GF-D8 (cell line): ENCODE measurements around the gene B2M.
"Not testable (repeated sequence)": the region's sequence is repeated elsewhere in the genome, so short reads cannot be mapped to it uniquely, and the experiment has no call there.

Experiments used
- DNase-seq: peaks from one replicate; lab custom pipeline; 2025; lab: John Stamatoyannopoulos, UW

Gene B2M

DNA sequence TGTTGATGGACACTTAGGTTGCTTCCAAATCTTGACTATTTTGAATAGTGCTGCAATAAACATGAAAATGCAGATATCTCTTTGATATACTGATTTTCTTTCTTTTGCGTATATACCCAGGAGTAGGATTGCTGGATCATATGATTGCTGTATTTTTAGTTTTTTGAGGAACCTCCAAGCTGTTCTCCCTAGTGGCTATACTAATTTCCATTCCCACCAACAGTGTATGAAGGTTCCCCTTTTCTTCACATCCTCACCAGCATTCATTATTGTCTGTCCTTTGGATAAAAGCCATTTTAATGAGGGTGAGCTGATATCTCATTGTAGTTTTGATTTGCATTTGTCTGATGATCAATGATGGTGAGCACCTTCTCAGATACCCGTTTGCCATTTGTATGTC lies 12.7 kb upstream of the B2M start:
- DNase-seq: no peak

DNA sequence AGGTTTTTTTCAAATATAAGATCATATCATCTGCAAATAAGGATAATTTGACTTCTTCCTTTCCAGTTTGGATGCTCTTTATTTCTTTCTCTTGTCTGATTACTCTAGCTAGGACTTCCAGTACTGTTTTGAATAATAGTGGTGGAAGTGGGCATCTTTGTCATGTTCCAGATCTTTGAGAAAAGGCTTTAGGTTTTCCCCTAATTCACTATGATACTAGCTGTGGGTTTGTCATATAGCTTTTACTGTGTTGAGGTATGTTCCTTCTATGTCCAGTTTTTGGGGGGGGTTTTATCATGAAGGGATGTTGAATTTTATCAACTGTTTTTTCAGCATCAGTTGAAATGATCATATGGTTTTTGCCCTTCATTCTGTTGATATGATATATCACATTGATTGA lies 10.6 kb upstream of the B2M start:
- DNase-seq: not testable (repeated sequence)

DNA sequence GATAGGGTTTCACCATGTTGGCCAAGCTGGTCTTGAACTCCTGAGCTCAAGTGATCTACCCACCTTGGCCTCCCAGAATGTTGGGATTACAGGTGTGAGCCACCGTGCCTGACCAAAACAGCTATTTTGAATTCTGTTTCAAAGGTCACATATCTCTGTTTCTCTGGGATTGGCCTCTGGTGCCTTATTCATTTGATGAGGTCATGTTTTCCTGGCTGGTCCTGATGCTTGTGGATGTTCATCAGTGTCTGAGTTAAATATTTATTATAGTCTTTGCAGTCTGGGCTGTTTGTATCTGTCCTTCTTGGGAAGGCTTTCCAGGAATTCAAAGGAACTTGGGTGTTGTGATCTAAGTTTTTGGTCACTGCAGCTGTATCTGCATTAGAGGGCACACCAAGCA lies 5.3 kb upstream of the B2M start:
- no peak for DNase-seq

DNA sequence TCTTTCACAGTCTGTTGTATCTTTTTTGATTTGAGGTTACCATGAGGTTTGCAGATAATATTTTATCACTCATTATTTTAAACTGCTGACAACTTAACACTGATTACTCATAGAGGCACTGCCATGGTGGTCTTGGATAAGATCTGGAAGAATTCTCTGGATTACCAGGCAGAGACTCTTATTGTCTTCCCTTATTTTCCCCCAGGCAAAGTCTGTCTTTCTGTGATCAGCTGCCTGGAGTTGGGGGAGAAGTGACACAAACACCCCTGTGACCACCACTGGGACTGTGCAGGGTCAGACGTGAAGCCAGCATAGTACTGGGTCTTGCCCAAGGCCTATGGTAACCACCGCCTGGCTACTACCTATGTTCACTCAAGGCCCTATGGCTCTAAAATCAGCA lies 4.9 kb upstream of the B2M start:
- DNase-seq: no peak

DNA sequence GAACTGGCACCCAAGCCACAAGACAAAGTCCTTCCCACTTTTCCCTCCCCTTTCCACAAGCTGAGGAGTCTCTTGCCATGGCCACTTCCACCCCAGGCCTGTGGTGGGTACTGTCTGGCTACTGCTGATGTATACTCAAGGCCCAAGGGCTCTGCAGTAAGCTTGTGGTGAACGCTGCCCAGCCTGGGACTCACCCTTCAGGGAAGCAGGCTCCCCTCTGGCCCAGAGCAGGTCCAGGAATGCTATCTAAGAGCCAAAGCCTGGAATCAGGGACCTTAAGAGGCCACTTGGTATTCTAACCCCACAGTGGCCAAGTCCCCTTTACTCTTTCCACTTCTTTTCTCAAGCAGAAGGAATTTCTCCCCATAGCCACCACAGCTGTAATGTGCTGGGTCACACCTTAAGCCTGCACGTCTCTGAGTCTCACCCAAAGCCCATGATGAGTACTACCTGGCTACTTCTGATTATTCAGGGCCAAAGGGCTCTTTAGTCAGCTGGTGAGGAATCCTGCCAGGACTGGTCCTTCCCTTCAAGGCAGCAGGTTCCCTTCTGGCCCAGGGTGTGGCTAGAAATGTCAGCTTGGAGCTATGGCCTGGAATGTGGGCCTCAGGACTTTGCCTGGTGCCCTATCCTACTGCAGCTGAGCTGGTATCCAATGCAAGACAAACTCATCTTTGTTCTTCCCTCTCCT lies 4.2 kb upstream of the B2M start:
- DNase-seq: no peak

GRCh38 chr15:44710236-44711095 lies 851 bp upstream of the B2M start:
- peak; percentile 26 for DNase-seq

- no peak for DNase-seq
Observed at GRCh38 chr15:44711743-44712345, 527 bp downstream of the B2M start.

DNA sequence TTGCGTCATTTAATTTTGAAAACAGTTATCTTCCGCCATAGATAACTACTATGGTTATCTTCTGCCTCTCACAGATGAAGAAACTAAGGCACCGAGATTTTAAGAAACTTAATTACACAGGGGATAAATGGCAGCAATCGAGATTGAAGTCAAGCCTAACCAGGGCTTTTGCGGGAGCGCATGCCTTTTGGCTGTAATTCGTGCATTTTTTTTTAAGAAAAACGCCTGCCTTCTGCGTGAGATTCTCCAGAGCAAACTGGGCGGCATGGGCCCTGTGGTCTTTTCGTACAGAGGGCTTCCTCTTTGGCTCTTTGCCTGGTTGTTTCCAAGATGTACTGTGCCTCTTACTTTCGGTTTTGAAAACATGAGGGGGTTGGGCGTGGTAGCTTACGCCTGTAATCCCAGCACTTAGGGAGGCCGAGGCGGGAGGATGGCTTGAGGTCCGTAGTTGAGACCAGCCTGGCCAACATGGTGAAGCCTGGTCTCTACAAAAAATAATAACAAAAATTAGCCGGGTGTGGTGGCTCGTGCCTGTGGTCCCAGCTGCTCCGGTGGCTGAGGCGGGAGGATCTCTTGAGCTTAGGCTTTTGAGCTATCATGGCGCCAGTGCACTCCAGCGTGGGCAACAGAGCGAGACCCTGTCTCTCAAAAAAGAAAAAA lies 1.2 kb downstream of the B2M start:
- peak; percentile 21 for DNase-seq

- DNase-seq: no peak
Observed at GRCh38 chr15:44713006-44713966, 2.0 kb downstream of the B2M start.

DNA sequence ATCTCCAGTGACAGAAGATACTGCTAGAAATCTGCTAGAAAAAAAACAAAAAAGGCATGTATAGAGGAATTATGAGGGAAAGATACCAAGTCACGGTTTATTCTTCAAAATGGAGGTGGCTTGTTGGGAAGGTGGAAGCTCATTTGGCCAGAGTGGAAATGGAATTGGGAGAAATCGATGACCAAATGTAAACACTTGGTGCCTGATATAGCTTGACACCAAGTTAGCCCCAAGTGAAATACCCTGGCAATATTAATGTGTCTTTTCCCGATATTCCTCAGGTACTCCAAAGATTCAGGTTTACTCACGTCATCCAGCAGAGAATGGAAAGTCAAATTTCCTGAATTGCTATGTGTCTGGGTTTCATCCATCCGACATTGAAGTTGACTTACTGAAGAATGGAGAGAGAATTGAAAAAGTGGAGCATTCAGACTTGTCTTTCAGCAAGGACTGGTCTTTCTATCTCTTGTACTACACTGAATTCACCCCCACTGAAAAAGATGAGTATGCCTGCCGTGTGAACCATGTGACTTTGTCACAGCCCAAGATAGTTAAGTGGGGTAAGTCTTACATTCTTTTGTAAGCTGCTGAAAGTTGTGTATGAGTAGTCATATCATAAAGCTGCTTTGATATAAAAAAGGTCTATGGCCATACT lies 4.0 kb downstream of the B2M start:
- DNase-seq: no peak

DNA sequence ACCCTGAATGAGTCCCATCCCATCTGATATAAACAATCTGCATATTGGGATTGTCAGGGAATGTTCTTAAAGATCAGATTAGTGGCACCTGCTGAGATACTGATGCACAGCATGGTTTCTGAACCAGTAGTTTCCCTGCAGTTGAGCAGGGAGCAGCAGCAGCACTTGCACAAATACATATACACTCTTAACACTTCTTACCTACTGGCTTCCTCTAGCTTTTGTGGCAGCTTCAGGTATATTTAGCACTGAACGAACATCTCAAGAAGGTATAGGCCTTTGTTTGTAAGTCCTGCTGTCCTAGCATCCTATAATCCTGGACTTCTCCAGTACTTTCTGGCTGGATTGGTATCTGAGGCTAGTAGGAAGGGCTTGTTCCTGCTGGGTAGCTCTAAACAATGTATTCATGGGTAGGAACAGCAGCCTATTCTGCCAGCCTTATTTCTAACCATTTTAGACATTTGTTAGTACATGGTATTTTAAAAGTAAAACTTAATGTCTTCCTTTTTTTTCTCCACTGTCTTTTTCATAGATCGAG lies 4.5 kb downstream of the B2M start:
- no peak for DNase-seq

DNA sequence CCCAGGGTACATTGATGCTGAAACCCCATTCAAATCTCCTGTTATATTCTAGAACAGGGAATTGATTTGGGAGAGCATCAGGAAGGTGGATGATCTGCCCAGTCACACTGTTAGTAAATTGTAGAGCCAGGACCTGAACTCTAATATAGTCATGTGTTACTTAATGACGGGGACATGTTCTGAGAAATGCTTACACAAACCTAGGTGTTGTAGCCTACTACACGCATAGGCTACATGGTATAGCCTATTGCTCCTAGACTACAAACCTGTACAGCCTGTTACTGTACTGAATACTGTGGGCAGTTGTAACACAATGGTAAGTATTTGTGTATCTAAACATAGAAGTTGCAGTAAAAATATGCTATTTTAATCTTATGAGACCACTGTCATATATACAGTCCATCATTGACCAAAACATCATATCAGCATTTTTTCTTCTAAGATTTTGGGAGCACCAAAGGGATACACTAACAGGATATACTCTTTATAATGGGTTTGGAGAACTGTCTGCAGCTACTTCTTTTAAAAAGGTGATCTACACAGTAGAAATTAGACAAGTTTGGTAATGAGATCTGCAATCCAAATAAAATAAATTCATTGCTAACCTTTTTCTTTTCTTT lies 5.8 kb downstream of the B2M start:
- DNase-seq: no peak

DNA sequence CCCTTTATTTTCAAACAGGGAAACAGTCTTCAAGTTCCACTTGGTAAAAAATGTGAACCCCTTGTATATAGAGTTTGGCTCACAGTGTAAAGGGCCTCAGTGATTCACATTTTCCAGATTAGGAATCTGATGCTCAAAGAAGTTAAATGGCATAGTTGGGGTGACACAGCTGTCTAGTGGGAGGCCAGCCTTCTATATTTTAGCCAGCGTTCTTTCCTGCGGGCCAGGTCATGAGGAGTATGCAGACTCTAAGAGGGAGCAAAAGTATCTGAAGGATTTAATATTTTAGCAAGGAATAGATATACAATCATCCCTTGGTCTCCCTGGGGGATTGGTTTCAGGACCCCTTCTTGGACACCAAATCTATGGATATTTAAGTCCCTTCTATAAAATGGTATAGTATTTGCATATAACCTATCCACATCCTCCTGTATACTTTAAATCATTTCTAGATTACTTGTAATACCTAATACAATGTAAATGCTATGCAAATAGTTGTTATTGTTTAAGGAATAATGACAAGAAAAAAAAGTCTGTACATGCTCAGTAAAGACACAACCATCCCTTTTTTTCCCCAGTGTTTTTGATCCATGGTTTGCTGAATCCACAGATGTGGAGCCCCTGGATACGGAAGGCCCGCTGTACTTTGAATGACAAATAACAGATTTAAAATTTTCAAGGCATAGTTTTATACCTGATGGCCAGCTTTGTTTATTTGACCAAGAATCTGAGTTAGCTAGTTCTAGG lies 7.0 kb downstream of the B2M start:
- DNase-seq: no peak

DNA sequence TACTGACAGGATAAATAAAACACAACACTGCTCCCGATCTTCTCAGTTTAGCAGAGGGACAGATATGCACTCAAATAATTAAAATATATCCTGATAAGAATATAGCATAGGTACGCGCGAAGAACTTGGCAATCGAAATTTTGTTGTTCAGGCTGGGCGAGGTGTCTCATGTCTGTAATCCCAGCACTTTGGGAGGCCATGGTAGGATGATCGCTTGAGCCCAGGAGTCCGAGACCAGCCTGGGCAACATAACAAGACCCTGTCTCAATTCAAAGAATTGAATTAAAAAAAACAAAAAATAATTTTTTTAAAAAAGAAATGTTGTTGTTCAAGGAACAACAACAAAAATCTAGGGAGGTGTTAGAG lies 7.6 kb downstream of the B2M start:
- DNase-seq: no peak

DNA sequence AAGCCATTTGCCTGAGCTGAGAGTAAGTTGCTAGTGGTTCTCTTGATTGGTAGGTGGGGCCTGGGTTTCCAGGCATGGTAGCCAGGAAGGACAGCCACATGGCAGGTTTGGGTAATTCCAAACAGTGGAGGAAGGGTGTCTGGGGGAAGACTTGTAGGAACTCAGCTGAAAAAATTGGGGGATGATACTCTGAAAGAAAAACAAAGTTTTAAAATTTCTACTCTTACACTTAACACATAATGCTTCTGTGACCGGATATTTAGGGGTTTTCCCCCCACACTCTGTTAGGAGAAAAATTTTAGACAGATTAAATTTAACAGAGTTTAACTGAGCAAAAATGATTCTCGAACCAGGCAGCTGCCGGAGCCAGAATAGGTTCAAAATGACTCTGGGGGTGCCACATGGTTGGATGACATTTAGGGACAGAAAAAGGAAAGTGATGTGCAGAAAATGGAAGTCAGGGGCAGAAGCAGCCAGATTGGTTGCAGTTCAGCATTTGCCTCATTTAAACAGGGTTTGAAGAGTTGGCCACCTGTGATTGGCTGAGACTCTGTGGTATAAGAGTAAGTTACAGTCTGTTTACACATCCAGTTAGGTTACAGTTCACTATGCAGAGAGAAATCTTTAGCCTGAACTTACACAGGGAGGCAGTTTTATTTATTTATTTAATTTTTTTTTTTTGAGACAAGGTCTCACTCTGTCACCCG lies 8.1 kb downstream of the B2M start:
- DNase-seq: no peak

- not testable (repeated sequence) for DNase-seq
Observed at GRCh38 chr15:44720000-44720435, 8.7 kb downstream of the B2M start.

- DNase-seq: no peak
Observed at GRCh38 chr15:44720460-44721176, 9.3 kb downstream of the B2M start.

- DNase-seq: no peak
Observed at GRCh38 chr15:44722011-44722410, 10.7 kb downstream of the B2M start.
